Gastrocnemius medialis (tissue), 4 donors: ENCODE measurements around the gene LNX2.

Experiments used
- CTCF ChIP-seq, 5 experiments: fragments of 450-650 bp in 3 of 5; fragments of 200-600 bp in 2 of 5; sonication (generic) in 2 of 5; IDR thresholded peaks in 4 of 5; conservative IDR thresholded peaks in 1 of 5; 1 replicate in 4 of 5; 2 replicates in 1 of 5; pipeline ENCODE4 v1.5.1; 2016 to 2019; ENCODE audit warnings: antibody characterized with exemption in 5 of 5, mild to moderate bottlenecking in 3 of 5, moderate library complexity in 3 of 5
- POLR2A ChIP-seq, 2 donors: fragments of 450-650 bp; IDR thresholded peaks; one replicate each; pipeline ENCODE4 v1.6.1; 2017; ENCODE audit warnings: antibody characterized with exemption in 2 of 2, mild to moderate bottlenecking in 2 of 2, moderate library complexity in 2 of 2

- TF ChIP-seq CTCF (IDR thresholded peaks at IDR 0.05 in 4 of 5, conservative IDR thresholded peaks at IDR 0.05 in 1 of 5), result no peak
- TF ChIP-seq POLR2A (IDR thresholded peaks at IDR 0.05), result no peak
These were observed 18.2 kb upstream of the LNX2 start for GRCh38 chr13:27638521-27638920.
